SU-DHL-6 (cell line): ENCODE results near the gene TMEM119.

Experiments
- H2AFZ ChIP-seq: fragments of 200-600 bp; sonication (generic); 2 replicates; pipeline ENCODE4 v1.6.1; 2014; ENCODE audit warnings: low read depth, mild to moderate bottlenecking, moderate library complexity, mixed read lengths, antibody characterized with exemption, low read length; ENCODE audit not compliant: severe bottlenecking
- H3F3A ChIP-seq: fragments of 200-600 bp; shearing (Covaris generic); 2 replicates; pipeline ENCODE4 v1.6.0; 2016; ENCODE audit warnings: antibody characterized with exemption, mild to moderate bottlenecking; ENCODE audit not compliant: insufficient read depth
- H3K27ac ChIP-seq: fragments of 200-600 bp; sonication (generic); 2 replicates; pipeline ENCODE4 v1.5.1; 2016; ENCODE audit warnings: low read depth, mild to moderate bottlenecking, low read length, moderate library complexity, mixed read lengths
- H3K27me3 ChIP-seq: fragments of 200-600 bp; sonication (generic), shearing (Covaris generic); 2 replicates; pipeline ENCODE4 v1.6.0; 2014; ENCODE audit warnings: mild to moderate bottlenecking, low read length
- H3K36me3 ChIP-seq: fragments of 200-600 bp; sonication (generic); 2 replicates; pipeline ENCODE4 v1.6.1; 2014; ENCODE audit warnings: mild to moderate bottlenecking, low read length, mixed read lengths
- H3K4me2 ChIP-seq: fragments of 300-600, 200-600 bp; shearing (Covaris generic), sonication (generic); 2 replicates; pipeline ENCODE4 v1.6.0; 2014; ENCODE audit warnings: low read length, low read depth, mild to moderate bottlenecking; ENCODE audit not compliant: poor library complexity, severe bottlenecking
- H3K4me3 ChIP-seq: fragments of 200-600 bp; sonication (generic); 2 replicates; pipeline ENCODE4 v1.5.1; 2014; ENCODE audit warnings: antibody characterized with exemption, low read length, mild to moderate bottlenecking, mixed read lengths; ENCODE audit not compliant: insufficient read depth, poor library complexity, severe bottlenecking
- H3K79me2 ChIP-seq: fragments of 200-600 bp; sonication (generic); 2 replicates; pipeline ENCODE4 v1.6.1; 2014; ENCODE audit warnings: mild to moderate bottlenecking, low read length, moderate library complexity; ENCODE audit not compliant: insufficient read depth
- H3K9ac ChIP-seq: fragments of 200-600 bp; sonication (generic); 2 replicates; pipeline ENCODE4 v1.7.0; 2014; ENCODE audit warnings: mild to moderate bottlenecking, low read length
- H3K9me2 ChIP-seq: fragments of 200-600 bp; sonication (generic); replicated peaks from 2 replicates; pipeline ENCODE4 v1.6.1; 2014; ENCODE audit warnings: low read length; ENCODE audit not compliant: insufficient read depth
- H3K9me3 ChIP-seq: fragments of 200-600 bp; sonication (generic); 2 replicates; pipeline ENCODE4 v1.6.1; 2014; ENCODE audit warnings: low read length, mixed read lengths; ENCODE audit not compliant: insufficient read depth
- H4K20me1 ChIP-seq: fragments of 200-600 bp; sonication (generic); 2 replicates; pipeline ENCODE4 v1.6.1; 2014; ENCODE audit warnings: low read depth, mild to moderate bottlenecking, antibody characterized with exemption, low read length, moderate library complexity, mixed read lengths
- EZH2phosphoT487 ChIP-seq: fragments of 200-600 bp; sonication (generic), shearing (Covaris generic); conservative IDR thresholded peaks from 2 replicates; pipeline ENCODE4 v1.6.1; 2018; ENCODE audit warnings: mild to moderate bottlenecking, antibody characterized with exemption, low read length, moderate library complexity, mixed read lengths
- TF ChIP-seq, protein P1 (sequence below): fragments of 200-600 bp; sonication (generic); IDR thresholded peaks from one replicate; pipeline ENCODE4 v1.5.1; 2017; ENCODE audit warnings: antibody characterized with exemption, mild to moderate bottlenecking, low read length, moderate library complexity; ENCODE audit not compliant: insufficient read depth, poor library complexity, severe bottlenecking

Gene TMEM119

DNA sequence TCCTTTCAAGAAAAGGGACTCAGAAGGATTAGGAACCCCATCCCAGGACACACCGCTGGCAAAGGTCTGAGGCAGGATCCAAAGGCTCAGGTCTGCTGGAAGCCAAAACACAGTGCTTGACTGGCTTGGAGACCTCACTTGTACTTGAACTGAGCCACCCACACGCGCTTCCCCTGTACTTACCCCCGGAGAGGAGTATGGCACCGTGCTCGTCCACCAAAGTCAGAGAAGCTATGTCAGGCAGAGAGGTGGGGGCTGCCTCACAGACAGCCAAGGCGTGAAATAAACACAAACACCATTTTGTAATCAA, 46.9 kb upstream of the TMEM119 start:
- H2AFZ ChIP-seq, result no peak overlapping the region
- H3K36me3 ChIP-seq, result no peaks in the 10 kb centered on the region
- peaks cover 8% of the 10 kb centered on the region; the same call in 1 of the 2 replicates for H3F3A ChIP-seq
- H4K20me1 ChIP-seq, result no peaks in the 10 kb centered on the region
- H3K9me2 ChIP-seq, result no peaks in the 10 kb centered on the region
- H3K9ac ChIP-seq, result no peak overlapping the region
- TF ChIP-seq EZH2phosphoT487, result no peak
- TF ChIP-seq, protein P1, sequence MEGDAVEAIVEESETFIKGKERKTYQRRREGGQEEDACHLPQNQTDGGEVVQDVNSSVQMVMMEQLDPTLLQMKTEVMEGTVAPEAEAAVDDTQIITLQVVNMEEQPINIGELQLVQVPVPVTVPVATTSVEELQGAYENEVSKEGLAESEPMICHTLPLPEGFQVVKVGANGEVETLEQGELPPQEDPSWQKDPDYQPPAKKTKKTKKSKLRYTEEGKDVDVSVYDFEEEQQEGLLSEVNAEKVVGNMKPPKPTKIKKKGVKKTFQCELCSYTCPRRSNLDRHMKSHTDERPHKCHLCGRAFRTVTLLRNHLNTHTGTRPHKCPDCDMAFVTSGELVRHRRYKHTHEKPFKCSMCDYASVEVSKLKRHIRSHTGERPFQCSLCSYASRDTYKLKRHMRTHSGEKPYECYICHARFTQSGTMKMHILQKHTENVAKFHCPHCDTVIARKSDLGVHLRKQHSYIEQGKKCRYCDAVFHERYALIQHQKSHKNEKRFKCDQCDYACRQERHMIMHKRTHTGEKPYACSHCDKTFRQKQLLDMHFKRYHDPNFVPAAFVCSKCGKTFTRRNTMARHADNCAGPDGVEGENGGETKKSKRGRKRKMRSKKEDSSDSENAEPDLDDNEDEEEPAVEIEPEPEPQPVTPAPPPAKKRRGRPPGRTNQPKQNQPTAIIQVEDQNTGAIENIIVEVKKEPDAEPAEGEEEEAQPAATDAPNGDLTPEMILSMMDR, result no peak
- no peaks in the 10 kb centered on the region for H3K79me2 ChIP-seq
- no peaks in the 10 kb centered on the region for H3K27me3 ChIP-seq
- no peak overlapping the region for H3K4me2 ChIP-seq
- no peak overlapping the region for H3K4me3 ChIP-seq
- no peaks in the 10 kb centered on the region for H3K9me3 ChIP-seq
- H3K27ac ChIP-seq, result no peak overlapping the region

DNA sequence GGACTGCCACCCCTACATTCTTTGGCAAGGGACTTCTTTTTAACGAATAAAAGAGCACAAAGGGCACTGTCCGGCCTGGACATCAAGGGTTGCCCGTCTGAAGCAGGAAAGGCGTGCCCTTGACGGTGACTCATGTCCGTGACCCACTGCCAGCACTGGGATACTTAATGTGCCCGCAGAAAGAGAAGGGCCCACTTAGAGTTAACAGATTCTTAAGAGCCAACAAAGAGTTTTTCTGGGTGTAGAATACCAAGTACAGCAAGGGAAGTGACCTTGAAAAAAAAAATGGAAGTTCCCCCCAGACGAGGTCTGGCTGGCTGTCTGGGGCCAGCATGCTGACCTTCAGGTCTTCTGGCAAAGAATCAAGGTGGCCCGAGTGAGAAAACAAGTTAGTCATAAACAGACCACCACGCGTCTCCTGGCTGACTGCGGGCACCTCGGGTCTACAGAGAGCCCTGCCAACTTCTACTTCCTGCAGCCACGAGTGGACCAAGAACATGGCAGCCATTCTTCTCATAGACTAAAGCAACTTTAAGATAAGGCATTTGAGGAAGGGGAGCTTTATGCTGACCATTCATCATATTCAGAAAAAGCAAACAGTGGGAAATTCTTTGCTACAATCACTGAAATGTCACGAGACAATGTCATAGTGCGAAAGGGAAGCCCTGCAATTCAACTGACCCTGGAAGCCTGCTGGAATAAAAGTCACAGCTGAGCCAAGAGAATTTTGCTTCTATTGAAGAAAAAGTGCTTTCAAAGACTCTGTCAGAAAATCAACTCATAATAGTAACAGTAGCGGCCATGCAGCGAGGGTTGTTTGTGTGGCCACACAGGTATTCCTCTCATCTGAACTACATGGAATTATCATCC, 46.3 kb upstream of the TMEM119 start:
- Histone ChIP-seq H3K36me3 (no peaks in the 10 kb centered on the region), H3F3A (peaks cover 9% of the 10 kb centered on the region; the same call in 1 of the 2 replicates), H3K27ac (no peak overlapping the region), H3K4me3 (no peak overlapping the region), H3K9me3 (no peaks in the 10 kb centered on the region), H4K20me1 (no peaks in the 10 kb centered on the region), H3K4me2 (no peak overlapping the region), H3K79me2 (no peaks in the 10 kb centered on the region), H3K9me2 (no peaks in the 10 kb centered on the region), H3K27me3 (no peaks in the 10 kb centered on the region), H2AFZ (no peak overlapping the region), H3K9ac (no peak overlapping the region)
- TF ChIP-seq, protein P1, result no peak
- TF ChIP-seq EZH2phosphoT487, result no peak

DNA sequence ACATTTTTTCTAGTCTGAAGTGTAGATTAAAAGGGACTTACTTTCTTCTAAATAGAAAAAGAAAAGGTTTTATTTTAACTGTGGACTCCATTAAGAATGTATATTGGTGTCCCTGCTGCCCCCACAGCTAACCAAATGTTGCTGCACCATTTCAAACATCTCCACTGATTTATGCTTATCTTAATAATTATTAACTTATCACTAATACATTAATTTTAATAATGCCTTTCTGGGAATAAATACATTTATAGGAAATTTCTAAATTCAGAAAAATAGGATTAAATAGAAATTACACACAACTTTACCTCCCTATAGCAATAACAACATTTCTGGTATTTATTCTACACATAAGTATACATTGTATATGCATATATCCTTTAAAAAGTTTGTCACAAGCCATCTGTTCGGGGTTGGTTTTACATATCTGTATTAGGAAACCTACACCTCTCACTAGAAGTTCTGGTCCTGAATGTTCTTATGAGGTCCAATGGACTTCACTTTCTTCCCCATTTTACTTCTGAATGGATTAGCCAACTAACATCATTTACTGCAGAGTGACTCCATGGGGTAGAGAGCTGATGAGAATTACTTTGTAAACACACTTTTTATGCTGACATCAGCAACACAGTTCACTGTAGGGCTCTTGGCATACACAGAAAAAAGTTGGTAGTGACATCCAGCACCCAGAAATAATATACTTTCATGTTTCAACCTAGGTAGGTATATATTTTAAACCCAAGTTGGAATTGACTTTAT, 45.2 kb upstream of the TMEM119 start:
- no peak overlapping the region for H3K4me3 ChIP-seq
- no peaks in the 10 kb centered on the region for H3K9me3 ChIP-seq
- H3K4me2 ChIP-seq, result peak overlapping the region; percentile 50
- H3K9ac ChIP-seq, result no peak overlapping the region
- no peaks in the 10 kb centered on the region for H4K20me1 ChIP-seq
- H3K27me3 ChIP-seq, result no peaks in the 10 kb centered on the region; the same call in 1 of the 2 replicates
- H3K9me2 ChIP-seq, result no peaks in the 10 kb centered on the region
- no peak overlapping the region for H2AFZ ChIP-seq
- H3K79me2 ChIP-seq, result no peaks in the 10 kb centered on the region
- no peaks in the 10 kb centered on the region for H3K36me3 ChIP-seq
- H3K27ac ChIP-seq, result no peak overlapping the region
- TF ChIP-seq, protein P1, result no peak
- no peak for TF ChIP-seq EZH2phosphoT487
- peaks cover 9% of the 10 kb centered on the region; the same call in 1 of the 2 replicates for H3F3A ChIP-seq
